ENCODE data around the gene HTR3D.
"Not testable (repeated sequence)": the region's sequence is repeated elsewhere in the genome, so short reads cannot be mapped to it uniquely, and the experiment has no call there.

HTR3D gene

GRCh38 chr3:184005941-184006507 lies 25.5 kb upstream of the HTR3D start:
- TF ChIP-seq POLR2A (IDR thresholded peaks at IDR 0.05; ENCODE audit: low read depth, low read length) = no peak
- DNase-seq (ENCODE audit: insufficient read length, low spot score) (peak; percentile 63), FAIRE-seq (peak; percentile 92)

- not testable (repeated sequence) for FAIRE-seq; DNase-seq (ENCODE audit: insufficient read length, low spot score)
These were observed 24.3 kb upstream of the HTR3D start for GRCh38 chr3:184007143-184007813.

- no peak for TF ChIP-seq POLR2A (IDR thresholded peaks at IDR 0.05; ENCODE audit: low read depth, low read length)
- DNase-seq (ENCODE audit: insufficient read length, low spot score) = no peak
- no peak for FAIRE-seq
These were observed 23.4 kb upstream of the HTR3D start for GRCh38 chr3:184008161-184008560.

GRCh38 chr3:184011230-184011876 lies 20.2 kb upstream of the HTR3D start:
- FAIRE-seq = no peak
- no peak for DNase-seq (ENCODE audit: insufficient read length, low spot score)
- TF ChIP-seq POLR2A (IDR thresholded peaks at IDR 0.05; ENCODE audit: low read depth, low read length) = no peak

- DNase-seq (ENCODE audit: insufficient read length, low spot score) (no peak), FAIRE-seq (peak; percentile 62)
- no peak for TF ChIP-seq POLR2A (IDR thresholded peaks at IDR 0.05; ENCODE audit: low read depth, low read length)
These were observed 19.3 kb upstream of the HTR3D start for GRCh38 chr3:184011937-184012889.

- no peak for DNase-seq (ENCODE audit: insufficient read length, low spot score)
- no peak for FAIRE-seq
- TF ChIP-seq POLR2A (IDR thresholded peaks at IDR 0.05; ENCODE audit: low read depth, low read length) = no peak
These were observed 16.0 kb upstream of the HTR3D start for GRCh38 chr3:184015381-184016019.

- TF ChIP-seq POLR2A (IDR thresholded peaks at IDR 0.05; ENCODE audit: low read depth, low read length) = no peak
- DNase-seq (ENCODE audit: insufficient read length, low spot score) (no peak), FAIRE-seq (no peak)
These were observed 15.4 kb upstream of the HTR3D start for GRCh38 chr3:184016169-184016570.

GRCh38 chr3:184016811-184017671 lies 14.5 kb upstream of the HTR3D start:
- TF ChIP-seq POLR2A (IDR thresholded peaks at IDR 0.05; ENCODE audit: low read depth, low read length) = 0 out of 2 replicates have a peak, but pooled peaks have one; percentile 20
- FAIRE-seq (peak; percentile 11), DNase-seq (ENCODE audit: insufficient read length, low spot score) (peak; percentile 82)

- peak; percentile 96 for DNase-seq (ENCODE audit: insufficient read length, low spot score)
- FAIRE-seq = peak; percentile 95
- TF ChIP-seq POLR2A (IDR thresholded peaks at IDR 0.05; ENCODE audit: low read depth, low read length) = peak; percentile 77
These were observed 13.7 kb upstream of the HTR3D start, which contains the start of gene ABCC5 for GRCh38 chr3:184017672-184018423. TSS of gene ABCC5 (minus strand) at chr3:184017884. CDS start at chr3:184014392, 3,492 bp downstream.

GRCh38 chr3:184018424-184018973 lies 13.0 kb upstream of the HTR3D start:
- FAIRE-seq = no peak
- TF ChIP-seq POLR2A (IDR thresholded peaks at IDR 0.05; ENCODE audit: low read depth, low read length) = no peak

GRCh38 chr3:184022323-184022722 lies 9.2 kb upstream of the HTR3D start:
- no peak for TF ChIP-seq POLR2A (IDR thresholded peaks at IDR 0.05; ENCODE audit: low read depth, low read length)
- DNase-seq (ENCODE audit: insufficient read length, low spot score) (no peak), FAIRE-seq (no peak)

More at GRCh38 chr3:184018424-184018973, 13.0 kb upstream of the HTR3D start:
- DNase-seq (ENCODE audit: insufficient read length, low spot score) = no peak

GRCh38 chr3:184025256-184025655 lies 6.3 kb upstream of the HTR3D start:
- FAIRE-seq; DNase-seq (ENCODE audit: insufficient read length, low spot score): not testable (repeated sequence)

GRCh38 chr3:184028275-184028890 lies 3.2 kb upstream of the HTR3D start:
- DNase-seq (ENCODE audit: insufficient read length, low spot score); FAIRE-seq: not testable (repeated sequence)
